Liver (tissue), 9 donors: Measurements from ENCODE around the gene LSAMP. TPM values are rescaled to one million over a fixed set of nuclear protein-coding genes. Genes with fewer than 3 reads are reported as not detected.

Experiments used
- DNase-seq: peaks from one replicate; pipeline ENCODE4 v3.0.0-alpha.2; 2017; ENCODE audit warnings: low spot score
- H3K27ac ChIP-seq, 2 donors: one replicate each; pipeline ENCODE4 v1.7.0; 2013; ENCODE audit warnings: inconsistent platforms in 2 of 2, low read length in 2 of 2, control low read depth in 1 of 2, low read depth in 1 of 2, mild to moderate bottlenecking in 1 of 2
- H3K27me3 ChIP-seq, 4 donors: one replicate each; pipeline versions ENCODE4 v1.6.1 to v1.7.0; 2013; ENCODE audit warnings: low read length in 3 of 4, inconsistent platforms in 1 of 4, mild to moderate bottlenecking in 1 of 4, moderate library complexity in 1 of 4; ENCODE audit not compliant: control insufficient read depth in 4 of 4, insufficient read depth in 4 of 4
- H3K36me3 ChIP-seq, 4 donors: one replicate each; pipeline versions ENCODE4 v1.6.1 to v1.7.0; 2013; ENCODE audit warnings: low read length in 3 of 4, mild to moderate bottlenecking in 3 of 4, low read depth in 1 of 4, moderate library complexity in 1 of 4; ENCODE audit not compliant: control insufficient read depth in 4 of 4, insufficient read depth in 3 of 4
- H3K4me1 ChIP-seq, 4 donors: one replicate each; pipeline versions ENCODE4 v1.6.1 to v1.7.0; 2013; ENCODE audit warnings: low read length in 3 of 4, mild to moderate bottlenecking in 3 of 4, moderate library complexity in 1 of 4; ENCODE audit not compliant: control insufficient read depth in 4 of 4, insufficient read depth in 4 of 4
- H3K4me3 ChIP-seq, 3 donors: one replicate each; pipeline versions ENCODE4 v1.6.1 to v1.7.0; 2013; ENCODE audit warnings: low read length in 3 of 3, control low read depth in 1 of 3, low read depth in 1 of 3, mild to moderate bottlenecking in 1 of 3
- H3K9ac ChIP-seq, 2 donors: one replicate each; pipeline ENCODE4 v1.7.0; 2013; ENCODE audit warnings: low read length in 2 of 2, mild to moderate bottlenecking in 2 of 2, moderate library complexity in 2 of 2, control low read depth in 1 of 2, low read depth in 1 of 2
- H3K9me3 ChIP-seq, 4 donors: one replicate each; pipeline versions ENCODE4 v1.6.1 to v1.7.0; 2013; ENCODE audit warnings: low read length in 3 of 4; ENCODE audit not compliant: control insufficient read depth in 4 of 4
- ATF3 ChIP-seq: IDR thresholded peaks from 2 replicates; pipeline ENCODE4 v1.6.1; 2016; ENCODE audit warnings: antibody characterized with exemption
- CTCF ChIP-seq: fragments of 150-350 bp; IDR thresholded peaks from 2 replicates; pipeline ENCODE4 v1.5.1; 2017; ENCODE audit warnings: improper control_type of control experiment, low read depth, low read length; ENCODE audit not compliant: missing input control
- EGR1 ChIP-seq, 2 donors: IDR thresholded peaks; 2 replicates each; pipeline ENCODE4 v1.6.1; 2016 to 2018; ENCODE audit warnings: antibody characterized with exemption in 2 of 2, low read depth in 2 of 2
- FOXA1 ChIP-seq: IDR thresholded peaks from 2 replicates; pipeline ENCODE4 v1.6.1; 2016; ENCODE audit warnings: antibody characterized with exemption
- FOXA2 ChIP-seq: IDR thresholded peaks from 2 replicates; pipeline ENCODE4 v1.6.1; 2016; ENCODE audit warnings: antibody characterized with exemption
- GABPA ChIP-seq, 2 donors: IDR thresholded peaks in 1 of 2; conservative IDR thresholded peaks in 1 of 2; 2 replicates each; pipeline ENCODE4 v1.6.1; 2016; ENCODE audit warnings: antibody characterized with exemption in 2 of 2, mild to moderate bottlenecking in 1 of 2, moderate library complexity in 1 of 2
- JUND ChIP-seq, 2 donors: IDR thresholded peaks; 2 replicates each; pipeline ENCODE4 v1.6.1; 2016; ENCODE audit warnings: antibody characterized with exemption in 2 of 2
- RAD21 ChIP-seq, 2 donors: IDR thresholded peaks; 2 replicates each; pipeline ENCODE4 v1.6.1; 2016; ENCODE audit warnings: antibody characterized with exemption in 2 of 2, mild to moderate bottlenecking in 2 of 2
- REST ChIP-seq: IDR thresholded peaks from 2 replicates; pipeline ENCODE4 v1.6.1; 2016; ENCODE audit warnings: antibody characterized with exemption, mild to moderate bottlenecking
- RXRA ChIP-seq, 2 donors: IDR thresholded peaks; 2 replicates each; pipeline ENCODE4 v1.6.1; 2017 to 2018; ENCODE audit warnings: antibody characterized with exemption in 2 of 2, mild to moderate bottlenecking in 1 of 2
- TAF1 ChIP-seq: conservative IDR thresholded peaks from 2 replicates; pipeline ENCODE4 v1.6.1; 2016; ENCODE audit warnings: antibody characterized with exemption, mild to moderate bottlenecking
- ZBTB33 ChIP-seq: IDR thresholded peaks from 2 replicates; pipeline ENCODE4 v1.6.1; 2016; ENCODE audit warnings: antibody characterized with exemption
- WGBS: extraction: QIAGEN DNeasy Blood & Tissue Kit; methylation state at CpG from one replicate; pipeline ENCODE4 v1.1.7; 2013; 5-methylcytosine and 5-hydroxymethylcytosine counted together
- polyA plus RNA-seq, 2 donors: library from polyadenylated mRNA; stranded (reverse) in 1 of 2; unstranded in 1 of 2; fragments of 200-250 nt in 1 of 2; fragments of >200 nt in 1 of 2; fragmentation: Nextera tagmentation in 1 of 2; extraction: Ambion mirVana in 1 of 2; gene quantifications; one replicate each; pipeline versions ENCODE4 v1.2.1 to v1.2.3, GENCODE V29; 2013 to 2015
- total RNA-seq, 2 donors: library from RNA; depleted of rRNA; stranded (reverse); fragments of >200 nt; gene quantifications; one replicate each; pipeline ENCODE4 v1.2.3, GENCODE V29; 2014
- donor health status: healthy.
- donor health status: healthy.
- donor health status: healthy.
- donor health status: healthy.
- donor health status: healthy.

LSAMP gene
- total and polyA plus RNA-seq, 4 donors, result 0.01 to 0.17 (median 0.06) TPM

GRCh38 chr3:116052602-116053001, 392.7 kb downstream of the LSAMP start (continued):
- no peak for TF ChIP-seq REST

GRCh38 chr3:116051586-116051985, 393.7 kb downstream of the LSAMP start:
- H3K9ac ChIP-seq, result no peak overlapping the region
- no peak overlapping the region for H3K4me3 ChIP-seq
- H3K27ac ChIP-seq, result no peak overlapping the region
- H3K27me3 ChIP-seq, result no peaks in the 10 kb centered on the region
- TF ChIP-seq FOXA1 (no peak), RAD21 (IDR thresholded peaks at IDR 0.05) (no peak), EGR1 (IDR thresholded peaks at IDR 0.05; ENCODE audit: low read depth in 2 of 2) (no peak), REST (no peak), FOXA2 (no peak), ZBTB33 (no peak), GABPA (IDR thresholded peaks at IDR 0.05 in 1 of 2, conservative IDR thresholded peaks at IDR 0.05 in 1 of 2) (no peak), TAF1 (no peak), JUND (IDR thresholded peaks at IDR 0.05) (no peak), RXRA (IDR thresholded peaks at IDR 0.05) (no peak), CTCF (no peak), ATF3 (no peak)
- H3K9me3 ChIP-seq, result no peaks in the 10 kb centered on the region
- WGBS, result 75% methylated on average over 3 of the region's 3 CpGs
- no peaks in the 10 kb centered on the region for H3K4me1 ChIP-seq
- H3K36me3 ChIP-seq, result no peaks in the 10 kb centered on the region
- DNase-seq, result no peak
